HEK293 (cell line): ENCODE data around the gene HAND1.
A peak's percentile ranks its signal among the peaks of the same experiment; 100 is the strongest.

Experiments
- EGR2 ChIP-seq: fragments of 450-650 bp; formaldehyde crosslinking; IDR thresholded peaks from 2 replicates; pipeline ENCODE4 v1.5.1; 2016; ENCODE audit warnings: low read depth, missing biosample characterization, missing genetic modification characterization
- GLIS2 ChIP-seq: fragments of 450-650 bp; formaldehyde crosslinking; IDR thresholded peaks from 2 replicates; pipeline ENCODE4 v1.5.1; 2016; ENCODE audit warnings: missing biosample characterization, missing genetic modification characterization
- INSM2 ChIP-seq: fragments of 450-650 bp; formaldehyde crosslinking; IDR thresholded peaks from 2 replicates; pipeline ENCODE4 v1.5.1; 2016; ENCODE audit warnings: missing biosample characterization, missing genetic modification characterization
- KLF10 ChIP-seq: fragments of 450-650 bp; IDR thresholded peaks from 2 replicates; pipeline ENCODE4 v1.5.1; 2018; ENCODE audit warnings: missing biosample characterization, mild to moderate bottlenecking, missing genetic modification characterization
- YY1 ChIP-seq: fragments of 450-650 bp; formaldehyde crosslinking; IDR thresholded peaks from 2 replicates; pipeline ENCODE4 v1.5.1; 2018; ENCODE audit warnings: missing biosample characterization, missing genetic modification characterization
- ZBTB48 ChIP-seq: fragments of 450-650 bp; formaldehyde crosslinking; IDR thresholded peaks from 2 replicates; pipeline ENCODE4 v1.5.1; 2016; ENCODE audit warnings: missing biosample characterization, missing genetic modification characterization
- ZFP37 ChIP-seq: fragments of 450-650 bp; formaldehyde crosslinking; IDR thresholded peaks from 2 replicates; pipeline ENCODE4 v1.5.1; 2016; ENCODE audit warnings: missing biosample characterization, missing genetic modification characterization
- ZNF16 ChIP-seq: fragments of 450-650 bp; formaldehyde crosslinking; IDR thresholded peaks from 2 replicates; pipeline ENCODE4 v1.5.1; 2016; ENCODE audit warnings: low read depth, missing biosample characterization, missing genetic modification characterization
- ZNF391 ChIP-seq: fragments of 450-650 bp; formaldehyde crosslinking; IDR thresholded peaks from 2 replicates; pipeline ENCODE4 v1.5.1; 2016; ENCODE audit warnings: low read depth, missing biosample characterization, missing genetic modification characterization, borderline replicate concordance
- ZNF580 ChIP-seq: fragments of 450-650 bp; formaldehyde crosslinking; IDR thresholded peaks from 2 replicates; pipeline ENCODE4 v1.5.1; 2016; ENCODE audit warnings: missing biosample characterization, missing genetic modification characterization
- ZNF639 ChIP-seq: fragments of 450-650 bp; formaldehyde crosslinking; IDR thresholded peaks from 2 replicates; pipeline ENCODE4 v1.5.1; 2016; ENCODE audit warnings: missing biosample characterization, missing genetic modification characterization
- ZNF76 ChIP-seq: fragments of 450-650 bp; formaldehyde crosslinking; IDR thresholded peaks from 2 replicates; pipeline ENCODE4; 2016; ENCODE audit warnings: low read depth, missing biosample characterization, missing genetic modification characterization, borderline replicate concordance
- ZNF776 ChIP-seq: fragments of 450-650 bp; formaldehyde crosslinking; IDR thresholded peaks from 2 replicates; pipeline ENCODE4 v1.5.0; 2017; ENCODE audit warnings: missing biosample characterization, missing genetic modification characterization, borderline replicate concordance
- ZSCAN30 ChIP-seq: fragments of 450-650 bp; IDR thresholded peaks from 2 replicates; pipeline ENCODE4 v1.5.1; 2018; ENCODE audit warnings: missing biosample characterization, mild to moderate bottlenecking, missing genetic modification characterization, moderate library complexity
- TF ChIP-seq, protein P1 (sequence below): fragments of 450-650 bp; formaldehyde crosslinking; conservative IDR thresholded peaks from 2 replicates; pipeline ENCODE4 v1.5.1; 2016; ENCODE audit warnings: low read depth, missing biosample characterization, missing genetic modification characterization
- TF ChIP-seq, protein P2 (sequence below): fragments of 450-650 bp; formaldehyde crosslinking; IDR thresholded peaks from 2 replicates; pipeline ENCODE4 v1.5.1; 2016; ENCODE audit warnings: missing biosample characterization, missing genetic modification characterization
- TF ChIP-seq, protein P3 (sequence below): sonication (generic); formaldehyde crosslinking; IDR thresholded peaks from 2 replicates; pipeline ENCODE4 v1.8.1; 2022; ENCODE audit warnings: mild to moderate bottlenecking, moderate library complexity, missing genetic modification reagents
- TF ChIP-seq, protein P4 (sequence below): fragments of 450-650 bp; formaldehyde crosslinking; IDR thresholded peaks from 2 replicates; pipeline ENCODE4 v1.5.1; 2017; ENCODE audit warnings: missing biosample characterization, missing genetic modification characterization

HAND1 gene

GRCh38 chr5:154445422-154446194 lies 32.4 kb downstream of the HAND1 start, which contains the start of gene SAP30L (continued):
- TF ChIP-seq ZNF580 (tag by site-specific recombination): peak; percentile 78; the same call in 1 of the 2 replicates
- TF ChIP-seq, protein P1, sequence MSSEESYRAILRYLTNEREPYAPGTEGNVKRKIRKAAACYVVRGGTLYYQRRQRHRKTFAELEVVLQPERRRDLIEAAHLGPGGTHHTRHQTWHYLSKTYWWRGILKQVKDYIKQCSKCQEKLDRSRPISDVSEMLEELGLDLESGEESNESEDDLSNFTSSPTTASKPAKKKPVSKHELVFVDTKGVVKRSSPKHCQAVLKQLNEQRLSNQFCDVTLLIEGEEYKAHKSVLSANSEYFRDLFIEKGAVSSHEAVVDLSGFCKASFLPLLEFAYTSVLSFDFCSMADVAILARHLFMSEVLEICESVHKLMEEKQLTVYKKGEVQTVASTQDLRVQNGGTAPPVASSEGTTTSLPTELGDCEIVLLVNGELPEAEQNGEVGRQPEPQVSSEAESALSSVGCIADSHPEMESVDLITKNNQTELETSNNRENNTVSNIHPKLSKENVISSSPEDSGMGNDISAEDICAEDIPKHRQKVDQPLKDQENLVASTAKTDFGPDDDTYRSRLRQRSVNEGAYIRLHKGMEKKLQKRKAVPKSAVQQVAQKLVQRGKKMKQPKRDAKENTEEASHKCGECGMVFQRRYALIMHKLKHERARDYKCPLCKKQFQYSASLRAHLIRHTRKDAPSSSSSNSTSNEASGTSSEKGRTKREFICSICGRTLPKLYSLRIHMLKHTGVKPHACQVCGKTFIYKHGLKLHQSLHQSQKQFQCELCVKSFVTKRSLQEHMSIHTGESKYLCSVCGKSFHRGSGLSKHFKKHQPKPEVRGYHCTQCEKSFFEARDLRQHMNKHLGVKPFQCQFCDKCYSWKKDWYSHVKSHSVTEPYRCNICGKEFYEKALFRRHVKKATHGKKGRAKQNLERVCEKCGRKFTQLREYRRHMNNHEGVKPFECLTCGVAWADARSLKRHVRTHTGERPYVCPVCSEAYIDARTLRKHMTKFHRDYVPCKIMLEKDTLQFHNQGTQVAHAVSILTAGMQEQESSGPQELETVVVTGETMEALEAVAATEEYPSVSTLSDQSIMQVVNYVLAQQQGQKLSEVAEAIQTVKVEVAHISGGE: peak; percentile 92
- TF ChIP-seq INSM2 (tag by site-specific recombination): 0 out of 2 replicates have a peak, but pooled peaks have one; percentile 15
- no peak for TF ChIP-seq KLF10
- TF ChIP-seq, protein P2, sequence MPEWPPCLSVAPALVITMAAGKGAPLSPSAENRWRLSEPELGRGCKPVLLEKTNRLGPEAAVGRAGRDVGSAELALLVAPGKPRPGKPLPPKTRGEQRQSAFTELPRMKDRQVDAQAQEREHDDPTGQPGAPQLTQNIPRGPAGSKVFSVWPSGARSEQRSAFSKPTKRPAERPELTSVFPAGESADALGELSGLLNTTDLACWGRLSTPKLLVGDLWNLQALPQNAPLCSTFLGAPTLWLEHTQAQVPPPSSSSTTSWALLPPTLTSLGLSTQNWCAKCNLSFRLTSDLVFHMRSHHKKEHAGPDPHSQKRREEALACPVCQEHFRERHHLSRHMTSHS (tag by site-specific recombination): no peak
- 0 out of 2 replicates have a peak, but pooled peaks have one; percentile 56 for TF ChIP-seq ZFP37 (tag by site-specific recombination)
- TF ChIP-seq, protein P3, sequence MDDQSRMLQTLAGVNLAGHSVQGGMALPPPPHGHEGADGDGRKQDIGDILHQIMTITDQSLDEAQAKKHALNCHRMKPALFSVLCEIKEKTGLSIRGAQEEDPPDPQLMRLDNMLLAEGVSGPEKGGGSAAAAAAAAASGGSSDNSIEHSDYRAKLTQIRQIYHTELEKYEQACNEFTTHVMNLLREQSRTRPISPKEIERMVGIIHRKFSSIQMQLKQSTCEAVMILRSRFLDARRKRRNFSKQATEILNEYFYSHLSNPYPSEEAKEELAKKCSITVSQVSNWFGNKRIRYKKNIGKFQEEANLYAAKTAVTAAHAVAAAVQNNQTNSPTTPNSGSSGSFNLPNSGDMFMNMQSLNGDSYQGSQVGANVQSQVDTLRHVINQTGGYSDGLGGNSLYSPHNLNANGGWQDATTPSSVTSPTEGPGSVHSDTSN (CRISPR knock-in tag): peak; percentile 97
- 0 out of 2 replicates have a peak, but pooled peaks have one; percentile 52 for TF ChIP-seq ZBTB48
- TF ChIP-seq EGR2 (tag by site-specific recombination): peak; percentile 83
- no peak for TF ChIP-seq ZNF776 (tag by site-specific recombination)
- TF ChIP-seq ZNF16: no peak
- 0 out of 2 replicates have a peak, but pooled peaks have one; percentile 32 for TF ChIP-seq GLIS2 (tag by site-specific recombination)
- TF ChIP-seq YY1: no peak; the same call in 1 of the 2 replicates
- TF ChIP-seq, protein P4, sequence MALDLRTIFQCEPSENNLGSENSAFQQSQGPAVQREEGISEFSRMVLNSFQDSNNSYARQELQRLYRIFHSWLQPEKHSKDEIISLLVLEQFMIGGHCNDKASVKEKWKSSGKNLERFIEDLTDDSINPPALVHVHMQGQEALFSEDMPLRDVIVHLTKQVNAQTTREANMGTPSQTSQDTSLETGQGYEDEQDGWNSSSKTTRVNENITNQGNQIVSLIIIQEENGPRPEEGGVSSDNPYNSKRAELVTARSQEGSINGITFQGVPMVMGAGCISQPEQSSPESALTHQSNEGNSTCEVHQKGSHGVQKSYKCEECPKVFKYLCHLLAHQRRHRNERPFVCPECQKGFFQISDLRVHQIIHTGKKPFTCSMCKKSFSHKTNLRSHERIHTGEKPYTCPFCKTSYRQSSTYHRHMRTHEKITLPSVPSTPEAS (tag by site-specific recombination): no peak
- TF ChIP-seq ZSCAN30 (tag by site-specific recombination): 0 out of 2 replicates have a peak, but pooled peaks have one; percentile 12
- TF ChIP-seq ZNF639 (tag by site-specific recombination): no peak
- TF ChIP-seq ZNF76 (tag by site-specific recombination): peak; percentile 8; the same call in 1 of the 2 replicates
- 0 out of 2 replicates have a peak, but pooled peaks have one; percentile 14 for TF ChIP-seq ZNF391
